Astrocyte of the cerebellum (primary cell): Measurements from ENCODE around the gene LRRTM4.
"Not testable (repeated sequence)": the region's sequence is repeated elsewhere in the genome, so short reads cannot be mapped to it uniquely, and the experiment has no call there.

Experiments
- DNase-seq: peaks from one replicate; pipeline ENCODE4 v3.0.0-alpha.2; 2011; ENCODE audit warnings: low read depth
- H3K4me3 ChIP-seq: 2 replicates; pipeline ENCODE4 v1.5.1; 2011; ENCODE audit warnings: mild to moderate bottlenecking, low read depth, low read length, moderate library complexity
- CTCF ChIP-seq: IDR thresholded peaks from 2 replicates; pipeline ENCODE4 v1.5.1; 2012; ENCODE audit warnings: low read length, low read depth, moderate library complexity, mild to moderate bottlenecking; ENCODE audit errors: missing control alignments
- in situ Hi-C: cut with HindIII; loops from 2 replicates; pipeline ENCODE4 v1.10.0; 2017; ENCODE audit warnings: low sequenced_read_pairs

LRRTM4 gene

DNA sequence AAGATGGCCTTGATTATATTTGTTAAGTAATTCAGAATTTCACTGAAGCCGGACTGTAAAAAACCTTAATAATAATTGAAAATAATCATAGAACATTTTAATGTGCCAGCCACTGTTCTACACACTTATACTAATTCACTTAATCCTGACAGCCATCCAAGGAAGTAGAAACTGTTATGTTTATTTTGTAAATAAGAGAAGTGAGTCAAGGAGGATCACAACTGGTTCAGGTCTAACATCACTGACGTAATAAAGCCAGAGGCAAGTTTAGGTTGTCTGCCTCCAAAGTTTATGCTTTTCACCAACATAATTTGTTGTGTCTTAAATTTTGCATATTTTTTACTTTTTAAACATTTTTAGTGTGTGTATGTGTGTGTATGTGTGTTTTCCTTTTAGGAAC is 436.1 kb downstream of the LRRTM4 start:
- in situ Hi-C loops = no loop called here

DNA sequence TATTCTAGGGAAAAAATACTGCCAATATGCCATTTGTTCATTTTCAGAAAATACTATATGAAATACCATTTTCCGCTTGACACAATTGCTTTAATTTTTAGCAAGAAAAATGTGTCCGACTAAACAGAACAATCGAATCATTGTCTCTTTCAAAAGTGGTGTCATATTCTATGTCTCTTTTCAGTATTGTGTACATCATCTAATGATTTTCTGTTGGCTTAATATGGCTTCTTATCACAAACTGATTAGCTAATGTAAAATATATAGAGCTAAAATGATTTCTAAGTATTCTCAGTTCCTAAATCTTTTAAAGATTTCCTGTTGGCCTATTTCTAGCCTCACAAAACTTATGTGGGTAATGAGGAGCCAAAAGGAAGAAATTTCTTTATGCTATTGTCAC is 436.6 kb downstream of the LRRTM4 start:
- TF ChIP-seq CTCF = no peak
- no peak overlapping the region for H3K4me3 ChIP-seq
- no peak for DNase-seq
- in situ Hi-C loops = no loop called here

More for the DNA sequence above, 436.1 kb downstream of the LRRTM4 start:
- DNase-seq = no peak
- TF ChIP-seq CTCF = no peak
- no peak overlapping the region for H3K4me3 ChIP-seq

GRCh38 chr2:77081597-77081996 is 440.6 kb downstream of the LRRTM4 start:
- in situ Hi-C loops = no loop called here
- H3K4me3 ChIP-seq = no peak overlapping the region
- no peak for DNase-seq

DNA sequence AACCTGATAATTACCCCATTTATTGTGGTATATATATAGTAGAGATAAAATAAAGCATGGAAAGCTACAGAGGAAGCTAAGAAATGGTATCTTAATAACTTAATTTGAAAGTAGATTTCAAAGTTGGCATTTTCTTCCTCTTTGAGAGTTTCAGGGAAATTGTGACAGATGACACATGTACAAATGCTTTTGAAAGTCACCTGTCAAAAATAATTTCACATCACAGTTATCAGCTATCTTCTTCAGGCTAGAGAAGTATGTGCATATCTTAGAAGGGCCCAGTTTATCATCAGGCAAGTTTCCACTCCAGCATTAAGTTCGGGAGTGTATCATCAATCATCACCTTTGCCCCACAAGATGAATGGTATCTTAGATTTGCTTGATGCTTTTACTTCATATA is 457.9 kb downstream of the LRRTM4 start:
- TF ChIP-seq CTCF = no peak
- in situ Hi-C loops = no loop called here
- no peak overlapping the region for H3K4me3 ChIP-seq
- DNase-seq = no peak

More at GRCh38 chr2:77081597-77081996, 440.6 kb downstream of the LRRTM4 start:
- TF ChIP-seq CTCF = no peak

DNA sequence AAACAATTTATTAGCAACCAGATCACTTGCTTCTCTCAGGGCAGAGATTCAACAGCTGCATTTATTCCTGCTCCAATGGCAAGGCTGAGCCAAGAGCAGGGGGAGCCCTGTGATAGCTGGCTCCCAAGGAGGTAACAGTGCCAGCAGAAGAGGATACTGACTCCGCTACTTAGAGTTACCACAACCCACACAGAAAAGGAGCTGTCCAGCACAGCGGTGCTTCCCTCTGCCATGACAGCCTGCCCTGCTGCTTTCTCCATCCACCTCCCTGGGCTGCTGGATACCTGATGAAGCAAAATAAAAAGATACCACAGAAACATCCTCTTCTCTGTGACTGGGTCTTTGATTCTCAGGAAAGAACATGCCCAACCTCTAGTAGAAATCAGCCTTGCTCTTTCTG is 467.2 kb downstream of the LRRTM4 start:
- peak; percentile 3 for DNase-seq
- no peak for TF ChIP-seq CTCF
- in situ Hi-C loops = no loop called here
- no peak overlapping the region for H3K4me3 ChIP-seq

GRCh38 chr2:77046339-77046738 is 475.8 kb downstream of the LRRTM4 start:
- H3K4me3 ChIP-seq = no peak overlapping the region
- no peak for TF ChIP-seq CTCF
- no peak for DNase-seq
- in situ Hi-C loops = no loop called here

- in situ Hi-C loops, H3K4me3 ChIP-seq, DNase-seq: not testable (repeated sequence)
Measured at GRCh38 chr2:77045456-77045855, 476.7 kb downstream of the LRRTM4 start.
